ENCODE results near the gene SNAI1. TPM values are rescaled to one million over a fixed set of nuclear protein-coding genes. Genes with fewer than 3 reads are reported as not detected.

SNAI1 gene
- total RNA-seq, 3 donors from 2014 or later: 0.78 to 4.5 (median 0.96) TPM

DNA sequence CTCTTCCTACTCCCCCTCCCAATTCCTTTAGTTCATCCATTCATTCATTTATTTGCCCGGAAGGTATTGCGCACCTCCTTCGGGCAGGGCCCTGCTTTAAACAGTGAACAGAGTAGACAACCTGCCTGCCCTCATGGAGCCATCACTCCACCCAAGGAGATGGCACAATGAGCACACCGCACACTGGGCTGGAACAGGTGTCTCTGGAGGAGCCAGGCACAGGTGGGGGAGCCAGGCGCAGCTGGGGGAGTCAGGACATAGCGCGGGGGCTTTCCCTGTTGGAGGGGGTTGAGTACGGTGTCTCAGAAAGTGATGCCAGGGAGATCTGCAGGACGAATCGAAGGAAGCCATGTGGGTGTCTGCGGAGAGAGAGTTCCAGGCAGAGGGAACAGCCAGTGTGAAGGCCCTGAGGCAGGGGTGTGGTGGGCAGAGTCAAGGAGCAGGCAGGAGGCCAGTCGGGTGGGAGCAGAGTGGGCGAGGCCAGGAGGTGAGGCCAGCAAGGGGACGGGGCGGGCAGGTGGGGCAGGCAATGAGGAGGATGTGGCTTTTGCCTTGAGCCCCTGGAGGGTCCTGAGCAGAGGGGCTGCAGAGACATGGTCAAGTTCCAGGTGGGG, 46.4 kb downstream of the SNAI1 start:
- DNase-seq (no peak), ATAC-seq (no peak)
- no peaks in the 10 kb centered on the region for H3K36me3 ChIP-seq (ENCODE audit: low read depth)
- no peak overlapping the region for H3K4me3 ChIP-seq
- H3K4me1 ChIP-seq (ENCODE audit: low read depth): no peaks in the 10 kb centered on the region
- TF ChIP-seq, protein P1, sequence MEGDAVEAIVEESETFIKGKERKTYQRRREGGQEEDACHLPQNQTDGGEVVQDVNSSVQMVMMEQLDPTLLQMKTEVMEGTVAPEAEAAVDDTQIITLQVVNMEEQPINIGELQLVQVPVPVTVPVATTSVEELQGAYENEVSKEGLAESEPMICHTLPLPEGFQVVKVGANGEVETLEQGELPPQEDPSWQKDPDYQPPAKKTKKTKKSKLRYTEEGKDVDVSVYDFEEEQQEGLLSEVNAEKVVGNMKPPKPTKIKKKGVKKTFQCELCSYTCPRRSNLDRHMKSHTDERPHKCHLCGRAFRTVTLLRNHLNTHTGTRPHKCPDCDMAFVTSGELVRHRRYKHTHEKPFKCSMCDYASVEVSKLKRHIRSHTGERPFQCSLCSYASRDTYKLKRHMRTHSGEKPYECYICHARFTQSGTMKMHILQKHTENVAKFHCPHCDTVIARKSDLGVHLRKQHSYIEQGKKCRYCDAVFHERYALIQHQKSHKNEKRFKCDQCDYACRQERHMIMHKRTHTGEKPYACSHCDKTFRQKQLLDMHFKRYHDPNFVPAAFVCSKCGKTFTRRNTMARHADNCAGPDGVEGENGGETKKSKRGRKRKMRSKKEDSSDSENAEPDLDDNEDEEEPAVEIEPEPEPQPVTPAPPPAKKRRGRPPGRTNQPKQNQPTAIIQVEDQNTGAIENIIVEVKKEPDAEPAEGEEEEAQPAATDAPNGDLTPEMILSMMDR (IDR thresholded peaks at IDR 0.05): no peak
- intact Hi-C loops (cut with DNase I, micrococcal nuclease): no loop called here
- H3K9me3 ChIP-seq: no peaks in the 10 kb centered on the region

DNA sequence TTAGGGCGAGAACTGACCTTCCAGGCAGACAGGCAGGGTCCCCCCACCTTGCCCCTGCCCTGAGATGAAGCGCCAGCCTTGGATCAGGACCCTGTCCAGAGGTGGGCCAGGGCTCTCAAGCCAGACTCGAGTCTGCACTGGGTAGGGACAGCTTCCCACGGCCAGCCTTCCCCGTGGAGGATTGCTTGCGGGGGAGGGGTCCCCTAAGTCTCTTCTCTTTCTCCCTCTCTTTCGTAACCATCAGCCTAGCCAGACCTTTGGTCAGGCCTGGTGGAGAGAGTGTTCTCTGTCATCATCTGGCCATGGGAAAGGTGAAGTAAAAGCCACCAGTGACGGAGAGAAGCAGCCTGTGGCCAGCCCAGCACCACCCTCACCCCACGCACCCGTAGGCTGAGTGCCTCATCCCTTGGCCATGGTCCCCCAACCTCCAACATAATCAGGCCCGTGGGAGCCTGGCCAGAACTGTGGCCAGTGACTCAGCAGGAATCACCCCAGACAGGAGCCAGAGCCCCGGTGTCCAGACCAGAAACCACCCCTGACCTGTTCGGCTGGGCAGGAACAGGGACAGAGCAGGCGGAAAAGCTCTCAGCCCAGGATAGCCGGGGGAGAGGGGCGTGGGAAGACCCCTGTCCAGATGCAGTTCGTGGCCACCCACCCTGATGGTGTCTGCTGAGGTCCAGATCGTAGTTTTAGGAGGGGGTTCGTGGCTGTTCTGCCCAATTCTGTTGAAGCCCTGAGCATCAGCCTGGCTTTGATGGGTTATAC, 47.1 kb downstream of the SNAI1 start:
- Histone ChIP-seq H3K9me3 (no peaks in the 10 kb centered on the region), H3K4me3 (no peak overlapping the region), H3K4me1 (ENCODE audit: low read depth) (no peaks in the 10 kb centered on the region), H3K36me3 (ENCODE audit: low read depth) (no peaks in the 10 kb centered on the region)
- TF ChIP-seq, protein P1 (IDR thresholded peaks at IDR 0.05): no peak
- DNase-seq (no peak), ATAC-seq (peak; percentile 31)
- intact Hi-C loops (cut with DNase I, micrococcal nuclease): no loop called here

DNA sequence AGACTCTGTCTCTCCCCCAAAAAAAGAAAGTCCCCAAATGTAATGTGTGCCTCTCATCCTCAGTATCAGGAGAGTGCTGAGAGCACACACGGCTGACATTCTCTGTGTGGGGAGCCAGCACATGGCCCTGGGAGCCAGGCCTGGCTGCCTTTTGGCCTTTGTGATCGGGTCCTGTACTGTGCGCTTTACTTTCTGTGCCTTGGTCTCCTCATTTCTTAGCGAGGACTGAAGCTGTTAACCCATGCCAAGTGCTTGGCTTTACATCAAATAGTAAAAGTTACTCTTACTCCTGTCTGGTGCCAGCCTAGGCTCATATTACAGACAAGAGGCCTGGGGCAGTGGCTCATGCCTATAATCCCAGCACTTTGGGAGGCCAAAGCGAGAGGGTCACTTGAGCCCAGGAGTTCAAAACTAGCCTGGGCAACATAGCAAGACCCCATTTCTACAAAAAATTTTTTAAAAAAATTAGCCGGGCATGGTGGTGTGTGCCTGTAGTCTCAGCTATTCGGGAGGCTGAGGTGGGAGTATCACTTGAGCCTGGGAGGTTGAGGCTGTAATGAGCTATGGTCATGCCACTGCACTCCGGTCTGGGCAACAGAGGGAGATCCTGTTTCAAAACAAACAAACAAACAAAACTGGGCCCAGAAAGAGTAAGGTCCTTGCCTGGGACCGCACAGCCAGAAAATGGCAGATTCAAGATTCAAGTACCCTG, 50.3 kb downstream of the SNAI1 start:
- no peaks in the 10 kb centered on the region for H3K9me3 ChIP-seq
- no peaks in the 10 kb centered on the region for H3K4me1 ChIP-seq (ENCODE audit: low read depth)
- intact Hi-C loops (cut with DNase I, micrococcal nuclease): no loop called here
- ATAC-seq: no peak
- H3K36me3 ChIP-seq (ENCODE audit: low read depth): no peaks in the 10 kb centered on the region
- H3K4me3 ChIP-seq: no peak overlapping the region
- no peak for DNase-seq
- TF ChIP-seq, protein P1 (IDR thresholded peaks at IDR 0.05): no peak

DNA sequence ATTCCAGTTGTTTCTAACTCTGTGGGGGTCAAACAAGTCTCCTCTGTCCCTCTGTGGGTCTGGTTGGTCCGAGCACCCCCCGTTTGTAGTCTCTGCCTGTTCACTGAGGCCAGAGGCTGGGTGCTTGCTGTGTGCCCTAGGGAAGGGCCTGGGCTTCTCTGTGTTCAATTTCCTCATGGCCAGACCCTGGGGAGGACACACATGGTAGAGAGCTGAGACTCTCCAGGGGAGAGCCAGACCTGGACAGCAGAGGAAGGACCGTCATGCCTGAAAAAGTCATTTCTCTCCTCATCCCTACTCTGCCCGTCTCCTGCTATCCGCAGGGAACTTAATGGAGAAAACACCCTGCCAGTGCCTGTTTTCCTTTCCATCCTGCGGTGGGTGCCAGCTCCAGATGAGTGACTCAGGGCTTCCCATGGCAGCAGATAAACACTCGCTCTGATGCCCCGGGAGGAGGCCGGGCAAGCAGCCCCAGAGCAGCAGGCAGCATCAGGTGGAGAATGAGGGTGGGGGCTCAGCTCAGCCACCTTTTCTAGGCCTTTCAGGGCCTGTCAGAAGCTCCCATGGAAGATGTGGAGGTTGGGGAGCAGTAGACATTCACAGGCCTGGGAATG, 51.9 kb downstream of the SNAI1 start:
- Histone ChIP-seq H3K9me3 (no peaks in the 10 kb centered on the region), H3K36me3 (ENCODE audit: low read depth) (no peaks in the 10 kb centered on the region), H3K4me1 (ENCODE audit: low read depth) (no peaks in the 10 kb centered on the region), H3K4me3 (no peak overlapping the region)
- no peak for DNase-seq
- TF ChIP-seq, protein P1 (IDR thresholded peaks at IDR 0.05): no peak
- ATAC-seq: no peak
- intact Hi-C loops (cut with DNase I, micrococcal nuclease): no loop called here

DNA sequence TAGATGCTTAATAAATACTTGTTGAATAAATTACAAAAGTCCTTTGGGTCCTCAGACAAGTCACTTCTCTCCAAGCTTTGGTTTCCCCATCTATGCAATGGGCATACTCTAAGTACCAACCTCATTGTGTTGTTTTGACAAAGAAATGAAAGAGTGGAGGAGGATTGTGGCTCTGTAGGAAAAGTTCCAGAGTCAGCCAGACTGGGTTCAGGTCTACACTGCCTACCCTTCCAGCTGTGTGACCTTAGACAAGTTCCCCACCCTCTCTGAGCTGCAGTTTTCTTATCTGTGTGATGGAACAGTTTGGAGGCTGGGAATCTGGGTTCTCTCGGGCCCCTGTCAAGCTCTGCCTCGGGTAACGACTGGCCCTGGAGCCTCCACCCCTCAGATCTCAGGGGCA, 53.9 kb downstream of the SNAI1 start:
- no peak overlapping the region for H3K4me3 ChIP-seq
- ATAC-seq: no peak
- H3K9me3 ChIP-seq: no peaks in the 10 kb centered on the region
- H3K4me1 ChIP-seq (ENCODE audit: low read depth): no peaks in the 10 kb centered on the region
- H3K36me3 ChIP-seq (ENCODE audit: low read depth): no peaks in the 10 kb centered on the region
- TF ChIP-seq, protein P1 (IDR thresholded peaks at IDR 0.05): no peak
- DNase-seq: no peak
- intact Hi-C loops (cut with DNase I, micrococcal nuclease): no loop called here
